DMS153 (cell line): ENCODE results near the gene TRIM14.
"Not testable (repeated sequence)": the region's sequence is repeated elsewhere in the genome, so short reads cannot be mapped to it uniquely, and the experiment has no call there.

Source experiments
- DNase-seq: peaks from one replicate; lab custom pipeline; 2025; lab: John Stamatoyannopoulos, UW

The TRIM14 gene

GRCh38 chr9:98083566-98084183 lies 35.3 kb downstream of the TRIM14 start:
- DNase-seq = no peak

DNA sequence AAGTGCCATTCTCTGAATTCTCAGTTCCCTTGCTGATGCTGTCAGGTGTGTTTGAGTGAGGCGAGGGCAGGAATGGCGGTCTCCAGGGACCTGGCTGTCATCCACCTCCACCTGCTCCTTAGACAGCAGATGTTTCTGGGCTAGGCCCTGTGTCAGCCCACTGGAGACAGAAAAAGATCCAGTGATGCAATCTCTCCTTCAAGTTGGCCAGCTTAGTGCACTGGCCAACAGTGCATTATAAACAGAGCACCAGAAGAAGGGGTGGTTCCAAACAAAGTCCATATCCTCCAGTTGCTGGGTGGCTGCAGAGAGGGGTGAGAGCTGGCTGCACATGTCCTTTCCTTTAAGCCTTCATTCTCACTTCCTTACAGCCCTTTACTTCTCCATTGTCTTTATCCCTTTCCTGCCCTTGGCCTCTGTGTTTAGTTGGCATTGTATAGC lies 35.9 kb downstream of the TRIM14 start:
- DNase-seq = no peak

DNA sequence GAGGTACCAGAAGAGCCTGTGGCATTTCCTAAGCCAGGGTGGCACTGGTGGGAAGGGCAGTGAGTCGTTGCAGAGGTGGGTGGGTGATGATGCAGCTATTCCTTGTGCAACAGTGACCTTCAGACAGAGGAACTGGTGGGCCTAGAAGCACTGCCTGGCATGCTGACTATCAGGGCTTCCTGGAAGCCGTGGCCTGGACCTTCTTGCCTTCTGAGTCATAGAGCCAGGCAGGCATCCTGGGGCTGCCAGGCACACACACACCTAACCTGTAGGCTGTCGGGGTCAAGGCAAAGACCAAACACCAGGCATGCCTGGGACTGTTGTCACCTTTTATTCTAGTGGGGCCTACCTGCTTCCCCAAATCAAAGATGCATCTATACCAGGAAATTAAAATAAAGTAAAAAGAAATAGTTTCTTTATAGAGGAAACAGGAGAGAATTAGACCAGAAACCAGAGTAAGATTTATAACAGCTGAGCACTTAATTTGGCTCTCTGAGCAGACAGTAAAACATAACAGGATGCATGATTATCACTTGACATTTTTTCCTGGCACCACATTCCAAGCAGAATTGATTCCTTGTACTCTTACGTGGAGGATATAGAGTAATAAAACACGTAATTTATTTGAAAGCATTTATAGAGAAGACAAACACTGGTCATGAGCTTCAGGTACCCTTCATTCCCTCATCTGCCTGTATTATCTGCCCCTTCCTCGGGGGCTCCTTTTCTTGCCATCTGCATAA lies 37.4 kb downstream of the TRIM14 start:
- no peak for DNase-seq

DNA sequence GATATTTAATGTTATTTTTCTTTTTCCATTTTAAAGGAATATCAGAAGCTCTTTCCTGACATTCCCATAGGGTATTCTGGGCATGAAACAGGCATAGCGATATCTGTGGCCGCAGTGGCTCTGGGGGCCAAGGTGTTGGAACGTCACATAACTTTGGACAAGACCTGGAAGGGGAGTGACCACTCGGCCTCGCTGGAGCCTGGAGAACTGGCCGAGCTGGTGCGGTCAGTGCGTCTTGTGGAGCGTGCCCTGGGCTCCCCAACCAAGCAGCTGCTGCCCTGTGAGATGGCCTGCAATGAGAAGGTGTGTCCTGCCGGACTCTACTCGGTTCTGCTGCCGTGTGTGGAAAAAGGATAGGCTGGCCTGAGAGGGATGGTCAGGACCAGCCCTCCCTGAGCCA lies 38.2 kb downstream of the TRIM14 start:
- DNase-seq = no peak

- no peak for DNase-seq
Measured at GRCh38 chr9:98080326-98080725, 38.7 kb downstream of the TRIM14 start.

GRCh38 chr9:98078895-98079294 lies 40.1 kb downstream of the TRIM14 start:
- no peak for DNase-seq

DNA sequence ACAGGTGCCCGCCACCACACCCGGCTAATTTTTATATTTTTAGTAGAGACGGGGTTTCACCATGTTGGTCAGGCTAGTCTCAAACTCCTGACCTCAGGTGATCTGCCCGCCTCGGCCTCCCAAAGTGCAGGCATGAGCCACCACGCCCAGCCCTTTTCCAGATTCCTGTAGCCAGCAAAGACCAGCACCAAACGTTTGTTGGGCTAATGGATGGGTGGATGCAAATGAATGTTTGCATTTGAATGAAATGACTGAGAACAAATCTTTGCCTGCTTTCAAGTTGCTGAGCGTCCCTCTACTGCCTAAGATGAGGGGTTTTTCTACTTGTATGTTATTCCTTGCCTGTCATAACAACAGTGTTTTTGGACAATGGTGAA lies 42.5 kb downstream of the TRIM14 start:
- not testable (repeated sequence) for DNase-seq

- no peak for DNase-seq
Measured at GRCh38 chr9:98075332-98075805, 43.7 kb downstream of the TRIM14 start.

GRCh38 chr9:98074115-98074990 lies 44.7 kb downstream of the TRIM14 start:
- DNase-seq = no peak

GRCh38 chr9:98071737-98072136 lies 47.3 kb downstream of the TRIM14 start:
- no peak for DNase-seq

- DNase-seq = no peak
Measured at GRCh38 chr9:98070704-98071103, 48.3 kb downstream of the TRIM14 start.

GRCh38 chr9:98069551-98069950 lies 49.5 kb downstream of the TRIM14 start:
- no peak for DNase-seq

DNA sequence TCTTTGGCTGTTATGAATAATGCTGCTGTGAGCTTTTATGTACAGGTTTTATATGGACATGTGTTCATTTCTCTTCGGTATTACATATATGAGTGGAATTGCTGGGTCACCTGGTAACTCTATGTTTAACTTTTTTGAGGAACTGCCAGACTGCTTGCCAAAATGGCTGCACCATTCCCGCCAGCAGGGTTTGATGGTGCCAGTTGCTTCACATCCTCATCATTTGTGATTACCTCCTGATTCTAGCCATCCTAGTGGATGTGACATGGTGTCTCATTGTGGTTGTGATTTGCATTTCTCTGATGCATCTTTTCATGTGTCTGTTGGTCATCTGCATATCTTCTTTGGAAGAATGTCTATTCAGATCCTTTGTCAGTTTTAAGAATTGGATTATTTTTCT lies 51.8 kb downstream of the TRIM14 start:
- DNase-seq = no peak

- DNase-seq = no peak
Measured at GRCh38 chr9:98066235-98066634, 52.8 kb downstream of the TRIM14 start.

DNA sequence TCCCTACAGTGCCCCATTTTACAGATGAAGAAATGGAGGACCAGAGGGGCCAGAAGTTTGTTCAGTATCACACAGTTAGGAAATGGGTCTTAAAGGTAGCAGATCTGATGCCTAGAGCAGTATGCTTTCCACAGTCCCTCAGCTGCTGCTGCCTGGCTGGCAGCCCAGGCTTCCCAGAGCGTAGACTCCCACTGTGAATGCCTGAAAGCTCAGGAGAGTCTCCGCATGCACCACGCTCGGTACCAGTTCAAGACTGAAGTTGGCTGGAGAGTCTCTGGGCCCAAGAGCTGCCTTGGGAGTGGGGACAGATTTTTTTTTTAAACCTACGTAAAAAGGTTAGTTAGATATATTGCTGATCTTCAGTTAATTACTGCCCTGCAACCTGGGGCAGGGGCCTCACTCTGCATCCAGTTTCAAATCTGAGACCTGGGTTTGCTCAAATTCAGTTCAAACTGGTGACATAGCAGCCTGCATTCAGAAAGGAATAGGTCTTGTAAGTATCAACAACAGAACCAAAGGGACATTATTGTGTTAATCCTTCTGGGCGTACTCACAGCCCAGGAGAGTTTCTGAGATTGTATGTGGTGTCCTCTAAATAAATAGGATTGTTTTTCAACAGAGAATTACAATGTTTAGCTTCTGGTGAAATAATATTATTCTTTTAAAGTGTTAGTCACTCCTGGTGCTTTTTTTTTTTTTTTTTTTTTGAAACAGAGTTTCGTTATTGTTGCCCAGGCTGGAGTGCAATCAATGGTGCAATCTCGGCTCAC lies 54.2 kb downstream of the TRIM14 start:
- no peak for DNase-seq

DNA sequence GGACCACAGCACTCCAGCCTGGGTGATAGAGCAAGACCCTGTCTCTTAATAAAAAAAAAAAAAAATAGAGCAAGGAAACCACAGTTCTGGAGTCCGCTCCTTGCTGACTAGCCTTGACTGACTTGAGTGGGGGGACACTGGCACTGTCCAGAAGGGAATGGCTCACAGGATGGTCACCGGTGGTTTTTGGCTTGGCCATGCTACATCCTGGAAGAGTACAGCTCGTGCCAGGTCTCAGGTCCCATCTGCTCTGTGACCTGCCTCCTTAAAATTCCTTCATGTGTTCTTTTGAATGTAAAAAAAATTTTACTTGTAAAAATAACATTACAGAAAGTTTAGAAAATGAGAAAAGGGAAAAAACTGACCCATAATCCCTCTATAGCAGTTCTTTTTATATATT lies 56.9 kb downstream of the TRIM14 start:
- DNase-seq = no peak

DNA sequence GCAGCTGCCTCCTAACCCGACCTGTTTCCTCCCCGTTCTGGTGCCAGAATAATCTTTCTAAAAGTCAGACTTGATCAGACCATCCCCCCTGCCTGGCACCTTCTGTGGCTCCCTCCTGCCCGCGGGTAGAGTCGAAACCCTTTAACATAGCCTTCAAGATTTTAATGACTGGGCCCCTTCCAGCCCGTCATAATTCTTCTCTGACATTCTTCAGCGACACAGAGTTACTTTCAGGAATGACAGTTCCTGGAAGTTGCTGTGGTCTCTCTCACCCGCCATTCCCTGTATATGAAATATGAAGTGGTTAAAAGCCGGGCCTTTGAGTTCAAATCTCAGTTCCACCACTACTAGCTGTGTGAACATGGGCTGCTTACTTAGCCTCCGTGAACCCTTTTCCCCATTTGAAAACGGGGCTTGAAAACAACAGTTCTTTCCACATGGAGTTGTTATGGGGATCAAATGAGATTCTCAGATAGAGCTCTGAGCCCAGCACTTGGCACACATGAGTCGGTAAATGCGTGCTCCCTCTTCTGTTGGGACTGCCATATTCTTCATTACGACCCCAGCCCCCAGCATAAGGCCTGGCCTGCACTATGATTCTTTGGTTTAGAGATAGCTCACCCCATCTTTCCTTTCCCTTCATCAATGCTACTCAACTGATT lies 61.8 kb downstream of the TRIM14 start:
- DNase-seq = no peak

- DNase-seq = peak; percentile 93
Measured at GRCh38 chr9:98056269-98057137, 62.5 kb downstream of the TRIM14 start, which contains the start of gene NANS. Gene NANS, plus strand, starts transcription at chr9:98056732. Its CDS starts 77 bp downstream, at chr9:98056809.

GRCh38 chr9:98054376-98054951 lies 64.6 kb downstream of the TRIM14 start:
- DNase-seq = no peak

DNA sequence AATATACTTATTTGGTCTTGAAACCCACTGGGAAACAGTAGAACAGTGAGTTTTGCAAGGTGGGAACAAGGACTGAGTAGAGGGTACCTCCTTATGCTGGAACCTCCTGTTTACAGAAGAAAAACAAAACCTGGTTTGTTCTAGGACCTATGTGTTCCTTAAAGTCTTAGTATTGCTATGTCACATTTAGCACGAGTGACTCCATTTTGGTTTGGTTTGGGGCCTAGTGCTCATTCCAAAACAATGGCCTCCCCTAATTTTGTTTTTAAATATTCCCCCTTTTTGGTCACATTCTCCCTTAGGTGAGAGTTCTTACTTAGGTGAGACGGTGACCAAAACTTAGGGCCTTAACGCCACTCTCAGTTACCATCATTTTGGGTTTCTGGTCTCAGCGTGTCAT lies 68.7 kb downstream of the TRIM14 start:
- DNase-seq = no peak
